Panc1 (cell line): Measurements from ENCODE around the gene KCNE5. TPM values are rescaled to one million over a fixed set of nuclear protein-coding genes. Genes with fewer than 3 reads are reported as not detected.

ENCODE experiments used
- ATAC-seq: fragments of 200-7000 bp; cut with Tn5 transposase; 2 replicates; pipeline ENCODE4 v1.9.1; 2020; ENCODE audit warnings: mild to moderate bottlenecking, moderate library complexity
- BruUV-seq: library from RNA; stranded (reverse); fragments of 400-500 nt; replicated peaks from 2 replicates; lab custom pipeline; 2021; lab: Mats Ljungman, UMichigan
- CTCF ChIA-PET: fragments of 300-600 bp; sonication (Branson Sonifier 250); formaldehyde crosslinking; loops from one replicate; lab custom pipeline; 2022; ENCODE audit warnings: antibody characterized with exemption; lab: Charles Lee
- POLR2A ChIA-PET: fragments of 300-600 bp; sonication (Branson Sonifier 250); formaldehyde crosslinking; loops from one replicate; lab custom pipeline; 2022; ENCODE audit warnings: antibody characterized with exemption; lab: Charles Lee
- DNase-seq: peaks from one replicate; pipeline ENCODE4 v3.0.0-alpha.2; 2010; ENCODE audit warnings: low read depth, low spot score
- H3K27ac ChIP-seq: 2 replicates; pipeline ENCODE4 v1.5.1; 2011; ENCODE audit warnings: mild to moderate bottlenecking, low read length, inconsistent platforms
- H3K27me3 ChIP-seq: fragments of 200-500 bp; sonication (Bioruptor generic); 2 replicates; pipeline ENCODE4 v1.6.0; 2014; ENCODE audit warnings: low read length, inconsistent platforms; ENCODE audit not compliant: control insufficient read depth, insufficient read depth
- H3K36me3 ChIP-seq: fragments of 200-500 bp; sonication (Bioruptor generic); 2 replicates; pipeline ENCODE4 v1.5.1; 2014; ENCODE audit warnings: inconsistent platforms, mild to moderate bottlenecking, low read length, moderate library complexity; ENCODE audit not compliant: control insufficient read depth, insufficient read depth
- H3K4me1 ChIP-seq: 2 replicates; pipeline ENCODE4 v1.5.1; 2011; ENCODE audit warnings: inconsistent platforms, mild to moderate bottlenecking, low read length, moderate library complexity; ENCODE audit not compliant: control insufficient read depth, insufficient read depth
- H3K4me3 ChIP-seq, 2 experiments: 2 replicates each; pipeline ENCODE4 v1.5.1; 2011 to 2012; ENCODE audit warnings: low read depth in 2 of 2, low read length in 2 of 2, mild to moderate bottlenecking in 2 of 2, inconsistent platforms in 1 of 2, moderate library complexity in 1 of 2
- H3K9me3 ChIP-seq: fragments of 200-500 bp; sonication (Bioruptor generic); 2 replicates; pipeline ENCODE4 v1.5.1; 2014; ENCODE audit warnings: low read depth, mild to moderate bottlenecking, inconsistent platforms, low read length, moderate library complexity; ENCODE audit not compliant: control insufficient read depth, insufficient read depth
- CTCF ChIP-seq: fragments of 450-650 bp; IDR thresholded peaks from 2 replicates; pipeline ENCODE4 v1.5.1; 2017; ENCODE audit warnings: mild to moderate bottlenecking
- POLR2AphosphoS5 ChIP-seq: IDR thresholded peaks from 2 replicates; pipeline ENCODE4 v1.6.1; 2012; ENCODE audit warnings: mild to moderate bottlenecking, low read depth, low read length, moderate library complexity
- SIN3A ChIP-seq: IDR thresholded peaks from 2 replicates; pipeline ENCODE4 v1.6.1; 2012; ENCODE audit warnings: low read depth, mild to moderate bottlenecking, low read length, moderate library complexity, borderline replicate concordance; ENCODE audit not compliant: insufficient read depth
- TCF7L2 ChIP-seq: IDR thresholded peaks from 2 replicates; pipeline ENCODE4 v1.6.1; 2011; ENCODE audit warnings: mild to moderate bottlenecking, low read depth, low read length, inconsistent platforms
- in situ Hi-C: cut with HindIII; loops from 2 replicates; pipeline ENCODE4 v1.10.0; 2016; ENCODE audit warnings: low sequenced_read_pairs, low pct_unique_long_range_greater_than_20kb
- intact Hi-C: fragments of 100-400 bp; cut with micrococcal nuclease; formaldehyde crosslinking; loops from one replicate; pipeline ENCODE4 v1.10.0; 2022; ENCODE audit not compliant: unreplicated experiment
- total RNA-seq: library from RNA; stranded (reverse); gene quantifications from one replicate; pipeline ENCODE4 v1.2.1, GENCODE V29; 2021; ENCODE audit not compliant: unreplicated experiment
- TF ChIP-seq, protein P1 (sequence below), 2 experiments: IDR thresholded peaks; 2 replicates each; pipeline ENCODE4 v1.6.1; 2011 to 2012; ENCODE audit warnings: low read depth in 2 of 2, control low read depth in 1 of 2, low read length in 1 of 2, mild to moderate bottlenecking in 1 of 2, moderate library complexity in 1 of 2; ENCODE audit not compliant: insufficient read depth in 1 of 2

Gene KCNE5
- total RNA-seq, 1 experiment from 2014 or later: 0.13 TPM

GRCh38 chrX:109601486-109601885, 23.5 kb downstream of the KCNE5 start:
- no peak for TF ChIP-seq TCF7L2
- TF ChIP-seq CTCF: no peak
- no peak for TF ChIP-seq POLR2AphosphoS5
- TF ChIP-seq, protein P1, sequence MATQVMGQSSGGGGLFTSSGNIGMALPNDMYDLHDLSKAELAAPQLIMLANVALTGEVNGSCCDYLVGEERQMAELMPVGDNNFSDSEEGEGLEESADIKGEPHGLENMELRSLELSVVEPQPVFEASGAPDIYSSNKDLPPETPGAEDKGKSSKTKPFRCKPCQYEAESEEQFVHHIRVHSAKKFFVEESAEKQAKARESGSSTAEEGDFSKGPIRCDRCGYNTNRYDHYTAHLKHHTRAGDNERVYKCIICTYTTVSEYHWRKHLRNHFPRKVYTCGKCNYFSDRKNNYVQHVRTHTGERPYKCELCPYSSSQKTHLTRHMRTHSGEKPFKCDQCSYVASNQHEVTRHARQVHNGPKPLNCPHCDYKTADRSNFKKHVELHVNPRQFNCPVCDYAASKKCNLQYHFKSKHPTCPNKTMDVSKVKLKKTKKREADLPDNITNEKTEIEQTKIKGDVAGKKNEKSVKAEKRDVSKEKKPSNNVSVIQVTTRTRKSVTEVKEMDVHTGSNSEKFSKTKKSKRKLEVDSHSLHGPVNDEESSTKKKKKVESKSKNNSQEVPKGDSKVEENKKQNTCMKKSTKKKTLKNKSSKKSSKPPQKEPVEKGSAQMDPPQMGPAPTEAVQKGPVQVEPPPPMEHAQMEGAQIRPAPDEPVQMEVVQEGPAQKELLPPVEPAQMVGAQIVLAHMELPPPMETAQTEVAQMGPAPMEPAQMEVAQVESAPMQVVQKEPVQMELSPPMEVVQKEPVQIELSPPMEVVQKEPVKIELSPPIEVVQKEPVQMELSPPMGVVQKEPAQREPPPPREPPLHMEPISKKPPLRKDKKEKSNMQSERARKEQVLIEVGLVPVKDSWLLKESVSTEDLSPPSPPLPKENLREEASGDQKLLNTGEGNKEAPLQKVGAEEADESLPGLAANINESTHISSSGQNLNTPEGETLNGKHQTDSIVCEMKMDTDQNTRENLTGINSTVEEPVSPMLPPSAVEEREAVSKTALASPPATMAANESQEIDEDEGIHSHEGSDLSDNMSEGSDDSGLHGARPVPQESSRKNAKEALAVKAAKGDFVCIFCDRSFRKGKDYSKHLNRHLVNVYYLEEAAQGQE (IDR thresholded peaks at IDR 0.05; ENCODE audit: insufficient read depth in 1 of 2, low read depth in 2 of 2, low read length in 1 of 2): no peak
- TF ChIP-seq SIN3A: no peak
- Histone ChIP-seq H3K27ac (no peak overlapping the region), H3K4me1 (no peaks in the 10 kb centered on the region), H3K4me3 (no peak overlapping the region), H3K27me3 (no peaks in the 10 kb centered on the region), H3K36me3 (no peaks in the 10 kb centered on the region), H3K9me3 (no peaks in the 10 kb centered on the region)
- POLR2A ChIA-PET: no interaction called here
- in situ Hi-C loops: no loop called here
- no peak for DNase-seq
- no peak for ATAC-seq
- CTCF ChIA-PET: no interaction called here
- intact Hi-C loops: no loop called here
- no TSS peak for BruUV-seq

- H3K27me3 ChIP-seq: no peaks in the 10 kb centered on the region
- H3K4me3 ChIP-seq: no peak overlapping the region
- no peaks in the 10 kb centered on the region for H3K36me3 ChIP-seq
- no peak for DNase-seq
- TF ChIP-seq CTCF (no peak), SIN3A (no peak), POLR2AphosphoS5 (no peak), TCF7L2 (no peak)
- TF ChIP-seq, protein P1 (IDR thresholded peaks at IDR 0.05; ENCODE audit: insufficient read depth in 1 of 2, low read depth in 2 of 2, low read length in 1 of 2): no peak
- intact Hi-C loops (no loop called here), in situ Hi-C loops (no loop called here)
- BruUV-seq: no TSS peak
- ATAC-seq: no peak
- ChIA-PET POLR2A (no interaction called here), CTCF (interaction anchor here (0.6 kb wide), 1 partner anchor 192 kb away, joined by 3 read pairs; no protein-coding TSS in a partner anchor)
- H3K9me3 ChIP-seq: no peaks in the 10 kb centered on the region
- no peaks in the 10 kb centered on the region for H3K4me1 ChIP-seq
- no peak overlapping the region for H3K27ac ChIP-seq
Observed at GRCh38 chrX:109600237-109600651, 24.7 kb downstream of the KCNE5 start.
